Neural crest cell (in vitro differentiated cells): ENCODE results near the gene TSG101. TPM values are rescaled to one million over a fixed set of nuclear protein-coding genes. Genes with fewer than 3 reads are reported as not detected.

Source experiments
- DNase-seq: peaks from one replicate; pipeline ENCODE4 v3.0.0; 2021; ENCODE audit warnings: low read depth, mixed read lengths, low spot score
- H3K27ac Mint-ChIP-seq: one replicate; pipeline ENCODE4 v1.8.0; 2021; ENCODE audit warnings: mild to moderate bottlenecking, mixed read lengths; ENCODE audit not compliant: unreplicated experiment
- H3K27me3 Mint-ChIP-seq: 2 replicates; pipeline ENCODE4 v1.8.0; 2021; ENCODE audit warnings: low read depth, mild to moderate bottlenecking, mixed read lengths
- H3K36me3 Mint-ChIP-seq: 2 replicates; pipeline ENCODE4 v1.8.0; 2021; ENCODE audit warnings: low read depth, mild to moderate bottlenecking, mixed read lengths
- H3K4me1 Mint-ChIP-seq: 2 replicates; pipeline ENCODE4 v1.8.0; 2021; ENCODE audit warnings: mixed read lengths
- H3K4me3 Mint-ChIP-seq: one replicate; pipeline ENCODE4 v1.8.0; 2021; ENCODE audit warnings: mild to moderate bottlenecking, mixed read lengths
- H3K9me3 Mint-ChIP-seq: 2 replicates; pipeline ENCODE4 v1.8.0; 2021; ENCODE audit warnings: mixed read lengths
- long read RNA-seq: library from polyadenylated mRNA; unstranded; transcript quantifications from one replicate; pipeline ENCODE4 v2.0.0, GENCODE V29; 2020
- total RNA-seq: library from RNA; stranded (reverse); gene quantifications from 2 replicates; pipeline ENCODE4 v1.2.1, GENCODE V29; 2021
- TF ChIP-seq, protein P1 (sequence below): fragments of 200-600 bp; sonication (generic); conservative IDR thresholded peaks from 2 replicates; pipeline ENCODE4 v1.5.0; 2021; ENCODE audit warnings: antibody characterized with exemption, mild to moderate bottlenecking

Gene TSG101, protein sequence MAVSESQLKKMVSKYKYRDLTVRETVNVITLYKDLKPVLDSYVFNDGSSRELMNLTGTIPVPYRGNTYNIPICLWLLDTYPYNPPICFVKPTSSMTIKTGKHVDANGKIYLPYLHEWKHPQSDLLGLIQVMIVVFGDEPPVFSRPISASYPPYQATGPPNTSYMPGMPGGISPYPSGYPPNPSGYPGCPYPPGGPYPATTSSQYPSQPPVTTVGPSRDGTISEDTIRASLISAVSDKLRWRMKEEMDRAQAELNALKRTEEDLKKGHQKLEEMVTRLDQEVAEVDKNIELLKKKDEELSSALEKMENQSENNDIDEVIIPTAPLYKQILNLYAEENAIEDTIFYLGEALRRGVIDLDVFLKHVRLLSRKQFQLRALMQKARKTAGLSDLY
- total RNA-seq = 45.8 and 55.2 TPM in 2 replicates
- long read RNA-seq, transcript TSG101-201 (10 exons, 1,824 nt) = major isoform, 138 of 159 reads
- long read RNA-seq, partial matches to known transcripts = 6 of 159 reads
- long read RNA-seq, other reads (novel, unspliced or antisense) = 15 of 159 reads

DNA sequence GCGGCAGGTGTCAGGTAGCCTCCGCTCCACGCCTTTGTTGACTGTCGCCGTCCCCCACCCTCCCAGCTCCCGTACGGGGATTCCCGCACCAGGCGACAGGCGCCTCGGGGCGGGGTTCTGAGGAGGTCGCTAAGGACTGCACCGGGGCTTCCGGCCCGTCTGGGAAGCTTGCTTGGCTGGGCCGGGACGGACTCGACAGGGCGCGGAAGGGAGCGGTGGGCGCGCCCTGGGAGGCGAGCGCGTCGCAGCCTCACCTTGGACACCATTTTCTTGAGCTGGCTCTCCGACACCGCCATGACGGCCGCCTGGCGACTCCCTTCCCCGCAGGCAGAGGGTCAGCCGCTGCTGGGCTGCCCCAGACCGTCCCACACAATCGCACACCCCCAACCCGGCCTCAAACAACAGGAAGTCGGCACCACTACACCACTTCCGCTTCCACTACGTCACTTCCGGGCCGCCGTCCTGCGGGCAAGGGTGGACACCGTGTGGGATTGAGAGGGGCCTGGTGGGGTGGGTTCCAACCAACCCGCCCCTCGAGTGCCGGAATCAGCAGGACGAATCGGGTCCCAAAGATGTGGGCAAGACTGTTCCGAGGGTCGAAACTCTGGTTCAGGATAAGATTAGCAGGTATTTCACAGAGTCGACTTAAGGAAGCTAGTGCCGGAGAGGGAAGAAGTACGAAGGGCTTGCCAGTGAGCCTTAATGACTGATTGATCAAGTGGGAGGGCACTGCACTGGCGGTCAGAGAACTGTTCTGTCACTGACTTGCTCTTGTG lies at the start of gene TSG101:
Gene TSG101 (minus strand): TSS at position 422 of the 776 bp plus-strand sequence. CDS start 126 bp downstream, at position 296.
- Mint-ChIP-seq H3K4me1 (peaks cover 27% of the 10 kb centered on the region), H3K27ac (peak within 1 kb of the TSS; percentile 99), H3K9me3 (no peaks in the 10 kb centered on the region), H3K36me3 (peaks cover 2% of the 10 kb centered on the region), H3K27me3 (no peaks in the 10 kb centered on the region), H3K4me3 (peak within 1 kb of the TSS; percentile 99)
- TF ChIP-seq, protein P1, sequence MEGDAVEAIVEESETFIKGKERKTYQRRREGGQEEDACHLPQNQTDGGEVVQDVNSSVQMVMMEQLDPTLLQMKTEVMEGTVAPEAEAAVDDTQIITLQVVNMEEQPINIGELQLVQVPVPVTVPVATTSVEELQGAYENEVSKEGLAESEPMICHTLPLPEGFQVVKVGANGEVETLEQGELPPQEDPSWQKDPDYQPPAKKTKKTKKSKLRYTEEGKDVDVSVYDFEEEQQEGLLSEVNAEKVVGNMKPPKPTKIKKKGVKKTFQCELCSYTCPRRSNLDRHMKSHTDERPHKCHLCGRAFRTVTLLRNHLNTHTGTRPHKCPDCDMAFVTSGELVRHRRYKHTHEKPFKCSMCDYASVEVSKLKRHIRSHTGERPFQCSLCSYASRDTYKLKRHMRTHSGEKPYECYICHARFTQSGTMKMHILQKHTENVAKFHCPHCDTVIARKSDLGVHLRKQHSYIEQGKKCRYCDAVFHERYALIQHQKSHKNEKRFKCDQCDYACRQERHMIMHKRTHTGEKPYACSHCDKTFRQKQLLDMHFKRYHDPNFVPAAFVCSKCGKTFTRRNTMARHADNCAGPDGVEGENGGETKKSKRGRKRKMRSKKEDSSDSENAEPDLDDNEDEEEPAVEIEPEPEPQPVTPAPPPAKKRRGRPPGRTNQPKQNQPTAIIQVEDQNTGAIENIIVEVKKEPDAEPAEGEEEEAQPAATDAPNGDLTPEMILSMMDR = no peak
- peak; percentile 93 for DNase-seq

DNA sequence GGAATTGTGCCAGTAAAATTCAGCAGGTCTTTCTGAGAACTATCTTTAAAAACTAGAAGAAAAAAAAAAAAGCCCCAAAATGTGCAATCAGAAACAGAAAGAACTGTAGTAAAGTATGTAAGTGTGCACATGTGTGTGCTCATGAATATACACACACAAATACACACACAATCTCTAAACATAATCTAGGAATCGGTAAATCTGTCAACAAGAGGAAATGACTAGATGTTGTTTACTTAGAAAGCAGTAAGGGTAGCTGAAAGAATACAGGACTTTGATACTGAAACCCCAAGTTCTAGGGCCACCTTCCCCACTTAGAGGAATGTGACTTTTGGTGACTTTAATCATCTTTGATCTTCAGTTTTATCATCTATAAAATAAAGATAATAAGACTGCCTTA lies 48.6 kb upstream of the TSG101 start:
- no peaks in the 10 kb centered on the region for H3K4me1 Mint-ChIP-seq
- no peak overlapping the region for H3K4me3 Mint-ChIP-seq
- H3K36me3 Mint-ChIP-seq = peaks cover 3% of the 10 kb centered on the region
- no peak for DNase-seq
- no peaks in the 10 kb centered on the region for H3K9me3 Mint-ChIP-seq
- H3K27ac Mint-ChIP-seq = peak overlapping the region; percentile 27
- TF ChIP-seq, protein P1 = no peak
- H3K27me3 Mint-ChIP-seq = no peaks in the 10 kb centered on the region

DNA sequence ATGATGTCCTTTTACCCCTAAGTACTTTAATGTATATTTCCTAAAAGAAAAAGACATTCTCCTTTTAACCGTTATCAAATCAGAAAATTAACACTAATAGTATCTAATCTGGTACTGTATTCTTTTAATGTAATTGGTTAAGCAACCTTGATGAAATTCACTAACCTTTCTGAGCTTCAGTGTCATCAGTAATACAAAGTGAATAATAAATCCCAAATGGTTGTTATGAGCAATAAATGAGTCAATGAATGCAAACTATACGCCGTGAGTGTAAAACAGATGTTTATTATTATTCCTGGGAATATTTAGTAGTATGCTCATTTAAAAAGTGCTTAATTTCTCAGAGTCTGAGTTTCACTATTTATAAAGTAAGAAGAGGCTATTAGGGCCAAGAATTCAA lies 40.3 kb upstream of the TSG101 start:
- Mint-ChIP-seq H3K36me3 (no peaks in the 10 kb centered on the region), H3K27ac (no peak overlapping the region), H3K4me1 (no peaks in the 10 kb centered on the region), H3K27me3 (no peaks in the 10 kb centered on the region), H3K9me3 (no peaks in the 10 kb centered on the region), H3K4me3 (no peak overlapping the region)
- TF ChIP-seq, protein P1 = no peak
- DNase-seq = no peak

DNA sequence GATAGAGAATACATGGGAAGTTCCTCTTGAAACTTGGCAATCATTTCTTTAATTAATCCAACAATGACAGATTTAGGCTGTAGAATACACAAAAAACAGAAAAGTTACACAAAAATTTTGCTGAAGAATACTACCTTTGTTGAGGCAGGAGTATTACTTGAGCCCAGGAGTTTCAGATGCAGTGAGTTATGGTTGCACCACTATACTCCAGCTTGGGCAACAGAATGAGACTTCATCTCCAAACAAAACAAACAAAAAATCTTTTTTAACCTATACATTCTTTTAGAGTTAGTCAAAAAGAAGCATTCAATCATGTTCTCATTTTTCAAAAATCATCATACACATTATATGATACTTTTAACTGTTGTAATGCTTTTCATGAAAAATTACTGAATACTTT lies 39.7 kb upstream of the TSG101 start:
- Mint-ChIP-seq H3K27me3 (no peaks in the 10 kb centered on the region), H3K4me1 (no peaks in the 10 kb centered on the region), H3K27ac (no peak overlapping the region), H3K4me3 (no peak overlapping the region), H3K36me3 (no peaks in the 10 kb centered on the region), H3K9me3 (no peaks in the 10 kb centered on the region)
- DNase-seq = no peak
- TF ChIP-seq, protein P1 = no peak

DNA sequence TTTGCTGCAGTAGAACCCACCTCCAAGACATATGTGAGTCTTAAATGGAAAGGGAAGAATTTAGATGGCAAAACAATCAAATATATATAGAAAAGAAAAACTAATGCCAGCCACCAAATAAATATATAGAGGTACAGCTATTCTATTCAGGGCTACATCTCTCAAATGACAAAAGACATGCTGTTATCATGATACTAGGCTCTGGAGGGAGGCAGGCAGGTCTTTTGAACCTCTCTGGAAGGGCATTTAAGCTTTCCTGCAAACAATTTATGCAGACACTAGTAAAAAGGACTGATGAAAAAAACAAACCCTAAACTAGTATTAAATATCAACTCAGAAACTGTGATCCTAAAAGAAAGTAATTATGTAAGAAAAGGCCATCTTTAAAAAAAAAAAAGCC lies 37.4 kb upstream of the TSG101 start:
- Mint-ChIP-seq H3K27me3 (no peaks in the 10 kb centered on the region), H3K27ac (no peak overlapping the region), H3K4me3 (no peak overlapping the region), H3K36me3 (no peaks in the 10 kb centered on the region), H3K4me1 (no peaks in the 10 kb centered on the region), H3K9me3 (no peaks in the 10 kb centered on the region)
- TF ChIP-seq, protein P1 = no peak
- DNase-seq = no peak
